HCT116 (cell line): ENCODE results near the gene RIOX2.

Source experiments
- EGR1 ChIP-seq: IDR thresholded peaks from 2 replicates; pipeline ENCODE4 v1.6.1; 2012; ENCODE audit warnings: low read depth
- EZH2phosphoT487 ChIP-seq: fragments of 200-600 bp; IDR thresholded peaks from 2 replicates; pipeline ENCODE4 v1.6.1; 2018; ENCODE audit warnings: antibody characterized with exemption, borderline replicate concordance
- POLR2A ChIP-seq: IDR thresholded peaks from 2 replicates; pipeline ENCODE4 v1.7.0; 2011; ENCODE audit warnings: borderline replicate concordance; ENCODE audit not compliant: insufficient read depth, insufficient read length; ENCODE audit errors: extremely low read depth
- TF ChIP-seq, protein P1 (sequence below), 3 experiments: fragments of 200-600 bp in 1 of 3; sonication (generic) in 1 of 3; IDR thresholded peaks in 2 of 3; conservative IDR thresholded peaks in 1 of 3; 2 replicates each; pipeline ENCODE4 v1.5.1; 2012 to 2017; ENCODE audit warnings: low read depth in 2 of 3, low read length in 2 of 3, antibody characterized with exemption in 1 of 3, borderline replicate concordance in 1 of 3, control low read depth in 1 of 3, mild to moderate bottlenecking in 1 of 3, mixed read lengths in 1 of 3, mixed run types in 1 of 3, moderate library complexity in 1 of 3; ENCODE audit not compliant: insufficient read depth in 1 of 3
- TF ChIP-seq, protein P2 (sequence below): IDR thresholded peaks from 2 replicates; pipeline ENCODE4 v1.6.1; 2011; ENCODE audit warnings: mild to moderate bottlenecking, low read length, moderate library complexity; ENCODE audit not compliant: insufficient replicate concordance; ENCODE audit errors: extremely low read depth

DNA sequence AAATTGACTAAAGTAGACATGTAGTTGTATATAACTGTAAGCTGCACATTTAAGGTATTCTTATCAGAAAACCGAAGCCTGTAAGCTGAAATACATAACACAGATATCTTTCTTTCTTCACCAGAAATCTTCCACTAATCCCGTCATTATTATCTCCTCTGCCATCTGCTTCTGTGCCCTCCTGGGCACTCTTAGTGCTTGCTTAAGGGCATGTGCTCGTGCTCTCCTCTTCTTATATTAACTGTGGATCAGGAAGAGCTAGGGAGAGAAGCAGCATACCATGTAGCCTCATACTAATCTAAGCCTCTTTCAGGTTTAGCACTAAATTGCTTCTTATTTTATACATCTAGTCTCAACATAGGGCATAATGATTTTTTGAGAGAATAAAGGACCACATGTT, 60.8 kb downstream of the RIOX2 start:
- TF ChIP-seq, protein P1, sequence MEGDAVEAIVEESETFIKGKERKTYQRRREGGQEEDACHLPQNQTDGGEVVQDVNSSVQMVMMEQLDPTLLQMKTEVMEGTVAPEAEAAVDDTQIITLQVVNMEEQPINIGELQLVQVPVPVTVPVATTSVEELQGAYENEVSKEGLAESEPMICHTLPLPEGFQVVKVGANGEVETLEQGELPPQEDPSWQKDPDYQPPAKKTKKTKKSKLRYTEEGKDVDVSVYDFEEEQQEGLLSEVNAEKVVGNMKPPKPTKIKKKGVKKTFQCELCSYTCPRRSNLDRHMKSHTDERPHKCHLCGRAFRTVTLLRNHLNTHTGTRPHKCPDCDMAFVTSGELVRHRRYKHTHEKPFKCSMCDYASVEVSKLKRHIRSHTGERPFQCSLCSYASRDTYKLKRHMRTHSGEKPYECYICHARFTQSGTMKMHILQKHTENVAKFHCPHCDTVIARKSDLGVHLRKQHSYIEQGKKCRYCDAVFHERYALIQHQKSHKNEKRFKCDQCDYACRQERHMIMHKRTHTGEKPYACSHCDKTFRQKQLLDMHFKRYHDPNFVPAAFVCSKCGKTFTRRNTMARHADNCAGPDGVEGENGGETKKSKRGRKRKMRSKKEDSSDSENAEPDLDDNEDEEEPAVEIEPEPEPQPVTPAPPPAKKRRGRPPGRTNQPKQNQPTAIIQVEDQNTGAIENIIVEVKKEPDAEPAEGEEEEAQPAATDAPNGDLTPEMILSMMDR (IDR thresholded peaks at IDR 0.05 in 2 of 3, conservative IDR thresholded peaks at IDR 0.05 in 1 of 3; ENCODE audit: borderline replicate concordance in 1 of 3, insufficient read depth in 1 of 3, low read depth in 2 of 3, low read length in 2 of 3): no peak
- TF ChIP-seq, protein P2, sequence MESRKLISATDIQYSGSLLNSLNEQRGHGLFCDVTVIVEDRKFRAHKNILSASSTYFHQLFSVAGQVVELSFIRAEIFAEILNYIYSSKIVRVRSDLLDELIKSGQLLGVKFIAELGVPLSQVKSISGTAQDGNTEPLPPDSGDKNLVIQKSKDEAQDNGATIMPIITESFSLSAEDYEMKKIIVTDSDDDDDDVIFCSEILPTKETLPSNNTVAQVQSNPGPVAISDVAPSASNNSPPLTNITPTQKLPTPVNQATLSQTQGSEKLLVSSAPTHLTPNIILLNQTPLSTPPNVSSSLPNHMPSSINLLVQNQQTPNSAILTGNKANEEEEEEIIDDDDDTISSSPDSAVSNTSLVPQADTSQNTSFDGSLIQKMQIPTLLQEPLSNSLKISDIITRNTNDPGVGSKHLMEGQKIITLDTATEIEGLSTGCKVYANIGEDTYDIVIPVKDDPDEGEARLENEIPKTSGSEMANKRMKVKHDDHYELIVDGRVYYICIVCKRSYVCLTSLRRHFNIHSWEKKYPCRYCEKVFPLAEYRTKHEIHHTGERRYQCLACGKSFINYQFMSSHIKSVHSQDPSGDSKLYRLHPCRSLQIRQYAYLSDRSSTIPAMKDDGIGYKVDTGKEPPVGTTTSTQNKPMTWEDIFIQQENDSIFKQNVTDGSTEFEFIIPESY: no peak
- no peak for TF ChIP-seq EZH2phosphoT487
- TF ChIP-seq POLR2A: no peak
- no peak for TF ChIP-seq EGR1
